Measurements from ENCODE around the gene ALK.
"Not testable (repeated sequence)": the region's sequence is repeated elsewhere in the genome, so short reads cannot be mapped to it uniquely, and the experiment has no call there.

Gene ALK

DNA sequence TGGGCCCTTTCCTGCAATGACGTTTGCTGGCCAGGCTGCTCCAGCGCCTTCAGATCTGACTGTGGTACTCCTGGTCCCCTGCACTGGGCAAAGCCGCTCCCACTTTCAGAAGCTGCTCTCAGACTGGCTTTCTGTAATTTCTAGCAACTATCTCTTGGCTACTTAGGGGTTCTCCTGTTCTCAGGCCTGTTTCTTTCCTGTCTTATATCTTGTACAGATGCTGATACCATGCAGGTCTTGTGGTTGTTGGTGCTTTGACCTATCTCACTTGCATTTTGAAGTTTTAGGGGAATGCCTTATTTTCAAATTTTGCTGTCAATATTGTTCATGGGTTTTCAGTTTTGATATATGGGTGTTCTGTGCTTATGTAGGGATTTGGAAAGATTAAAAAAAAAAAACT lies 660.4 kb downstream of the ALK start:
- no peak for TF ChIP-seq CTCF (IDR thresholded peaks at IDR 0.05; ENCODE audit: control extremely low read depth, extremely low read depth, low read depth, missing control alignments)
- ChIA-PET CTCF (interaction anchor here (0.9 to 2.9 kb wide), 3 partner anchors 9 to 49 kb away, joined by 3 to 14 read pairs (median 5); no protein-coding TSS in a partner anchor), POLR2A (no interaction called here)
- no peak for DNase-seq (ENCODE audit: extremely low spot score)

DNA sequence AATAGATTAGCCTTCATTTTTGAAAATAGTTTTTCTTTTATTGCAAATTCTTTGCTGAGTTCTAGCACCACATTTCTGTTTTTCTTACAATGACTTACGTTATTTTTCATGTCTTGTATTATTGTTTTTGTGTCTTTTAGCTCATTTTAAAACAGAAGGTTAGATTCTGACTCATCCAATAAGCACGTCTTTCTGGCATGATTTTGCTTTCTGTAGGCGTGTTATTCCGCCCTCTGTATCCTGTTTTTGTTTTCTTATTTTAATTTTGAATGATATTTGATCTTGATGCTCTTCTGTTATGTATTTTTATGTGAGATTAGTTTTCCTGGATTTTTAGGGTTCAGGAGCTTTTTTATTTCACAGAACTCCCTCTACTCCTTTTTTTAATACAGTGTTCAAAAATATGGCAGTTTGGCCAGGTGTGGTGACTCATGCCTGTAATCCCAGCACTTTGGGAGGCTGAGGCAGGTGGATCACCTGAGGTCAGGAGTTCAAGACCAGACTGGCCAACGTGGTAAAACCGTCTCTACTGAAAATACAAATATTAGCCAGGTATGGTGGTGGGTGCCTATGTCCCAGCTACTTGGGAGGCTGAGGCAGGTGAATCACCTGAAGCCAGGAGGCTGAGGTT lies 661.1 kb downstream of the ALK start:
- CTCF ChIA-PET = interaction anchor here (0.9 to 2.9 kb wide), 3 partner anchors 8 to 50 kb away, joined by 3 to 14 read pairs (median 5); no protein-coding TSS in a partner anchor
- POLR2A ChIA-PET = no interaction called here
- no peak for DNase-seq (ENCODE audit: extremely low spot score)
- TF ChIP-seq CTCF (IDR thresholded peaks at IDR 0.05; ENCODE audit: control extremely low read depth, extremely low read depth, low read depth, missing control alignments) = no peak

DNA sequence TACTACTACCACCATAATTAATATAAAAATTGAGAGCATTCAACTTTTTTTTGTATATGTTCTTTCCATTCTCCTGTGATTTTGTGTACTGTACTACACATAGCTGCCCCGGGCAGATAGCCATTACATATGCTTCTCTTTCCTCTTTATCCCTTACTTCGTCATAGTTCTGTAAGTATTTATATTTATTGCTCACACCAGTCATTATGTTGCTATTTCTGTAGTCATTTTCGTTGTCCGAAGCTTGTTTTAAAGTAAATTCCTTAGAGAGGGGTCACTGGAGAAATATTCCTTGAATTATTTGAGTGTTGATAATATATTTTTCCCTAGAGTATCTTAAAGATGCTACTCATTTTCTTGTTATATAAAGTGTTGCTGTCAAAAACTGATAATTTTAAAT lies 662.2 kb downstream of the ALK start:
- no peak for DNase-seq (ENCODE audit: extremely low spot score)
- no peak for TF ChIP-seq CTCF (IDR thresholded peaks at IDR 0.05; ENCODE audit: control extremely low read depth, extremely low read depth, low read depth, missing control alignments)
- POLR2A ChIA-PET = no interaction called here
- CTCF ChIA-PET = interaction anchor here (0.9 to 1.8 kb wide), 3 partner anchors 9 to 16 kb away, joined by 3 to 5 read pairs (median 4); no protein-coding TSS in a partner anchor

DNA sequence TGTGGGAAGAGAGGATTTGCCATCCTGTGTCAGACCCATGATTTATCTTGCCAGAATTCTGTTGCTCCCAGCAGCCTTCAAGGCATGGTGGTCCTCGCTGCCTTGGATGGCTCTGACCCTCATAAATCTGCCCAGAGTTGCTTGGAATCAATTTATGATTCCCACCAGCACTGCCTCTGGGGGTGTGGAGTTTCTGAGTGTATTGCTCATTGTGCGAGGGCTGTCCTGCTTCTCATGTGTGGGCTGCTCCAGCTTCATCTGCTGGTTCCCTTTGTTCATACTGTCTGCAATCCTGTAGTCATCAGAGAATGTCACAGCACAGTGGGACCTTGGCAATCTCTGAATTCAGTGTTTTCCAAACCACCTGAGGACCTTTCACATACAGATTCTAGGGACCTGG lies 666.4 kb downstream of the ALK start:
- ChIA-PET CTCF (no interaction called here), POLR2A (no interaction called here)
- DNase-seq (ENCODE audit: extremely low spot score) = no peak
- TF ChIP-seq CTCF (IDR thresholded peaks at IDR 0.05; ENCODE audit: control extremely low read depth, extremely low read depth, low read depth, missing control alignments) = no peak

DNA sequence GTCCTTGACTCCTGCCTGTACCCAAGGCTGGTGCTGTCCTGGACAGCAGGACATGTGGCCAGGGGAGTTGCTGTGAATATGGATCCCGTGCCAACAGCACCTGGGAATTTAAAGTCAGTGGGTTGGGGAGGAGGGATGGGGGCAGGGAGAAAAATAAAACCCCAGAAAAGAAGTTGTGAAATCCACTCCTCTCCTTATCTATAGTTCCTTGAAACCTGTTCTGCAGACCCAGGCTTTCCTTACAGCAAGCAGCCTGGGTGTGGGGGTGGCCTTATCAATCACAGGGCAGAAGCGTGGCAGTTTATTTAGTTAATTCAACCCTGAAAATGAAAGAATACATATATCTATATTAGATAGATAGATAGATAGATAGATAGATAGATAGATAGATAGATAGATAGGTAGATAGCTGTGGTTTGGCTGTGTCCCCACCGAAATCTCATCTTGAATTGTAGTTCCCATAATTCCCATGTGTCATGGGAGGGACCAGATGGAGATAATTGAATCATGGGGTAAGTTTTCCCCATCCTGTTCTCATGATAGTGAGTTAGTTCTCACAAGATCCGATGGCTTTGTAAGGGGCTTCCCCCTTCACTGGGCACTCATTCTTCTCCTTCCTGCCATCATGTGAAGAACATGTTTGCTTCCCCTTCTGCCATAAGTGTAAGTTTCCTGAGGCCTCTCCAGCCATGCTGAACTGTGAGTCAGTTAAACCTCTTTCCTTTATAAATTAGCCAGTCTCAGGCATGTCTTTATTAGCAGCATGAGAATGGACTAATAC lies 667.7 kb downstream of the ALK start:
- POLR2A ChIA-PET; DNase-seq (ENCODE audit: extremely low spot score): not testable (repeated sequence)
- CTCF ChIA-PET = interaction anchor here (1.4 kb wide), 1 partner anchor 56 kb away, joined by 4 read pairs; no protein-coding TSS in a partner anchor

DNA sequence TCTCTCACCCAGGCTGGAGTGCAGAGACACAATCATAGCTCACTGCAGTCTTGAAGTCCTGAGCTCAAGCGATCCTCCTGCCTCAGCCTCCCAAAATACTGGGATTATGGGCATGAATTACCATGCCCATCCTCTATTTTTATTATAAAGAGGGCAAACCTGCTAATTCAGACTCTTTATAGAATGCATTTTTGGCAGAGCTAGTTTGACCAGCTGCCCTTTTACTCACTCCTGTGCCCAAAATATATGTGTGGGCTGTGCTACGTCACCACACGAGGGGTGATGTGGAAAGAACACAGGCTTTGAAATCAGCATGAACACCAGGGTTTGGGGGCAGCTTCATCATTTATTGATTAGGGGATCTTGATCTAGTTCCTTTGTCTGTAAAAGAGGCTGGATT lies 668.4 kb downstream of the ALK start:
- DNase-seq (ENCODE audit: extremely low spot score) = no peak

More for the DNA sequence above, 668.4 kb downstream of the ALK start:
- CTCF ChIA-PET = interaction anchor here (1.4 kb wide), 1 partner anchor 56 kb away, joined by 4 read pairs; no protein-coding TSS in a partner anchor
- TF ChIP-seq CTCF (IDR thresholded peaks at IDR 0.05; ENCODE audit: control extremely low read depth, extremely low read depth, low read depth, missing control alignments) = no peak
- POLR2A ChIA-PET = no interaction called here

All from GM10248 (cell line).